NCI-H2107 (cell line): ENCODE measurements around the gene MAPK12.

Experiments used
- DNase-seq: peaks from one replicate; lab custom pipeline; 2025; lab: John Stamatoyannopoulos, UW

MAPK12 gene

GRCh38 chr22:50261615-50262459 is at the start of gene MAPK12:
TSS of gene MAPK12 (minus strand) at chr22:50261683. CDS start at chr22:50261509, 174 bp downstream.
- no peak for DNase-seq

- no peak for DNase-seq
Observed at GRCh38 chr22:50310949-50311444, 49.5 kb upstream of the MAPK12 start.

GRCh38 chr22:50310031-50310722 is 48.7 kb upstream of the MAPK12 start:
- no peak for DNase-seq

- DNase-seq, result no peak
Observed at GRCh38 chr22:50309601-50309991, 48.1 kb upstream of the MAPK12 start.

GRCh38 chr22:50308986-50309600 is 47.6 kb upstream of the MAPK12 start:
- DNase-seq, result no peak

- no peak for DNase-seq
Observed at GRCh38 chr22:50308597-50308935, 47.1 kb upstream of the MAPK12 start.

- no peak for DNase-seq
Observed at GRCh38 chr22:50307890-50308596, 46.6 kb upstream of the MAPK12 start.

- peak; percentile 18 for DNase-seq
Observed at GRCh38 chr22:50306753-50307749, 45.6 kb upstream of the MAPK12 start, which contains the start of gene PLXNB2. TSS of gene PLXNB2 (minus strand) at chr22:50307646. CDS start at chr22:50290584, 17,062 bp downstream.

- DNase-seq, result peak; percentile 50
Observed at GRCh38 chr22:50305923-50306566, 44.6 kb upstream of the MAPK12 start.

GRCh38 chr22:50305393-50305922 is 44.0 kb upstream of the MAPK12 start:
- no peak for DNase-seq

GRCh38 chr22:50304528-50305392 is 43.3 kb upstream of the MAPK12 start:
- DNase-seq, result no peak

GRCh38 chr22:50303848-50304527 is 42.5 kb upstream of the MAPK12 start:
- no peak for DNase-seq

GRCh38 chr22:50303515-50303847 is 42.0 kb upstream of the MAPK12 start:
- DNase-seq, result no peak

GRCh38 chr22:50302564-50302963 is 41.1 kb upstream of the MAPK12 start:
- DNase-seq, result no peak

GRCh38 chr22:50302041-50302541 is 40.6 kb upstream of the MAPK12 start:
- no peak for DNase-seq

- DNase-seq, result no peak
Observed at GRCh38 chr22:50301581-50301991, 40.1 kb upstream of the MAPK12 start.

GRCh38 chr22:50300620-50301257 is 39.3 kb upstream of the MAPK12 start:
- no peak for DNase-seq
